Jurkat, Clone E6-1 (cell line): ENCODE results near the gene MPZL2.

Source experiments
- DNase-seq: peaks from one replicate; pipeline ENCODE4 v3.0.0-alpha.2; 2011; ENCODE audit warnings: low read depth, low spot score
- H3K4me3 ChIP-seq: 2 replicates; pipeline ENCODE4 v1.5.1; 2011; ENCODE audit warnings: mild to moderate bottlenecking, low read length, control low read depth, moderate library complexity

MPZL2 gene

GRCh38 chr11:118287006-118287405 lies 22.9 kb upstream of the MPZL2 start:
- DNase-seq: no peak
- H3K4me3 ChIP-seq: no peak overlapping the region

- H3K4me3 ChIP-seq: no peak overlapping the region
- no peak for DNase-seq
Measured at GRCh38 chr11:118286545-118286944, 22.4 kb upstream of the MPZL2 start.

GRCh38 chr11:118283756-118284350 lies 19.8 kb upstream of the MPZL2 start:
- no peak overlapping the region for H3K4me3 ChIP-seq
- peak; percentile 47 for DNase-seq

- no peak for DNase-seq
- H3K4me3 ChIP-seq: no peak overlapping the region
Measured at GRCh38 chr11:118283037-118283636, 19.0 kb upstream of the MPZL2 start.

- H3K4me3 ChIP-seq: no peak overlapping the region
- DNase-seq: no peak
Measured at GRCh38 chr11:118282606-118283005, 18.5 kb upstream of the MPZL2 start.

- no peak for DNase-seq
- H3K4me3 ChIP-seq: no peak overlapping the region
Measured at GRCh38 chr11:118281284-118281683, 17.2 kb upstream of the MPZL2 start.

GRCh38 chr11:118277312-118277711 lies 13.2 kb upstream of the MPZL2 start:
- DNase-seq: no peak
- no peak overlapping the region for H3K4me3 ChIP-seq

- no peak for DNase-seq
- no peak overlapping the region for H3K4me3 ChIP-seq
Measured at GRCh38 chr11:118276422-118276821, 12.3 kb upstream of the MPZL2 start.

GRCh38 chr11:118275176-118275575 lies 11.1 kb upstream of the MPZL2 start:
- H3K4me3 ChIP-seq: no peak overlapping the region
- DNase-seq: no peak

- DNase-seq: no peak
- no peak overlapping the region for H3K4me3 ChIP-seq
Measured at GRCh38 chr11:118274186-118274585, 10.1 kb upstream of the MPZL2 start.

- DNase-seq: no peak
- H3K4me3 ChIP-seq: no peak overlapping the region
Measured at GRCh38 chr11:118272001-118272400, 7.9 kb upstream of the MPZL2 start.

- no peak overlapping the region for H3K4me3 ChIP-seq
- DNase-seq: no peak
Measured at GRCh38 chr11:118267486-118267885, 3.4 kb upstream of the MPZL2 start.

GRCh38 chr11:118265954-118266353 lies 1.9 kb upstream of the MPZL2 start:
- H3K4me3 ChIP-seq: no peak overlapping the region
- no peak for DNase-seq

GRCh38 chr11:118264569-118265465 lies 720 bp upstream of the MPZL2 start:
- DNase-seq: no peak
- no peak overlapping the region for H3K4me3 ChIP-seq

GRCh38 chr11:118263112-118263511 lies 985 bp downstream of the MPZL2 start:
- DNase-seq: no peak

GRCh38 chr11:118260353-118260752 lies 3.7 kb downstream of the MPZL2 start:
- DNase-seq: peak; percentile 42
- H3K4me3 ChIP-seq: no peak overlapping the region

More at GRCh38 chr11:118263112-118263511, 985 bp downstream of the MPZL2 start:
- no peak overlapping the region for H3K4me3 ChIP-seq

- no peak for DNase-seq
- no peak overlapping the region for H3K4me3 ChIP-seq
Measured at GRCh38 chr11:118259138-118259537, 5.0 kb downstream of the MPZL2 start.

- no peak overlapping the region for H3K4me3 ChIP-seq
- peak; percentile 45 for DNase-seq
Measured at GRCh38 chr11:118258410-118258809, 5.7 kb downstream of the MPZL2 start.

- H3K4me3 ChIP-seq: peak overlapping the region; percentile 69
- no peak for DNase-seq
Measured at GRCh38 chr11:118252688-118253087, 11.4 kb downstream of the MPZL2 start.
